Suprapubic skin (tissue), 4 donors: Measurements from ENCODE around the gene C22orf15. TPM values are rescaled to one million over a fixed set of nuclear protein-coding genes. Genes with fewer than 3 reads are reported as not detected.
A peak's percentile ranks its signal among the peaks of the same experiment; 100 is the strongest.

Source experiments
- DNase-seq, 2 donors: peaks; one replicate each; pipeline ENCODE4 v3.0.0-alpha.2; 2019; ENCODE audit warnings: low spot score in 2 of 2
- H3K27ac ChIP-seq: fragments of 200-600 bp; sonication (generic); one replicate; pipeline ENCODE4 v1.5.1; 2019
- H3K27me3 ChIP-seq: fragments of 200-600 bp; sonication (generic); one replicate; pipeline ENCODE4 v1.5.1; 2019
- H3K36me3 ChIP-seq: fragments of 200-600 bp; sonication (generic); one replicate; pipeline ENCODE4 v1.5.1; 2019
- H3K4me1 ChIP-seq: fragments of 200-600 bp; sonication (generic); one replicate; pipeline ENCODE4 v1.5.1; 2019
- H3K4me3 ChIP-seq: fragments of 200-600 bp; sonication (generic); one replicate; pipeline ENCODE4 v1.5.1; 2019; ENCODE audit warnings: mild to moderate bottlenecking
- H3K9me3 ChIP-seq: fragments of 200-600 bp; sonication (generic); one replicate; pipeline ENCODE4 v1.5.1; 2019
- CTCF ChIP-seq, 2 donors: fragments of 200-600 bp in 1 of 2; fragments of 450-650 bp in 1 of 2; sonication (generic) in 1 of 2; IDR thresholded peaks; one replicate each; pipeline ENCODE4 v1.5.1; 2016 to 2019; ENCODE audit warnings: antibody characterized with exemption in 2 of 2, mild to moderate bottlenecking in 1 of 2, moderate library complexity in 1 of 2
- EP300 ChIP-seq: sonication (generic); formaldehyde crosslinking; IDR thresholded peaks from one replicate; pipeline ENCODE4 v1.6.1; 2017; ENCODE audit warnings: antibody characterized with exemption
- POLR2A ChIP-seq, 2 donors: fragments of 450-650 bp; IDR thresholded peaks; one replicate each; pipeline ENCODE4 v1.6.1; 2017; ENCODE audit warnings: antibody characterized with exemption in 2 of 2, mild to moderate bottlenecking in 2 of 2, moderate library complexity in 2 of 2
- POLR2AphosphoS5 ChIP-seq, 3 donors: sonication (generic); formaldehyde crosslinking; IDR thresholded peaks; one replicate each; pipeline ENCODE4 v1.6.1; 2017; ENCODE audit warnings: antibody characterized with exemption in 3 of 3
- WGBS: methylation state at CpG from one replicate; pipeline ENCODE4 v1.1.5; 2018; 5-methylcytosine and 5-hydroxymethylcytosine counted together
- total RNA-seq, 4 donors: library from RNA; depleted of rRNA; stranded (reverse); fragments of >200 nt; gene quantifications; one replicate each; pipeline ENCODE4 v1.1.0, GENCODE V29; 2016

C22orf15 gene
- not detected for total RNA-seq

GRCh38 chr22:23762842-23763578 lies at the start of gene C22orf15:
TSS of gene C22orf15 (plus strand) at chr22:23762990. CDS start at chr22:23763307, 317 bp downstream.
- H3K27ac ChIP-seq, result no peak within 1 kb of the TSS
- 64% methylated on average over 22 of the region's 23 CpGs for WGBS
- peak within 1 kb of the TSS; percentile 19 for H3K4me3 ChIP-seq

DNA sequence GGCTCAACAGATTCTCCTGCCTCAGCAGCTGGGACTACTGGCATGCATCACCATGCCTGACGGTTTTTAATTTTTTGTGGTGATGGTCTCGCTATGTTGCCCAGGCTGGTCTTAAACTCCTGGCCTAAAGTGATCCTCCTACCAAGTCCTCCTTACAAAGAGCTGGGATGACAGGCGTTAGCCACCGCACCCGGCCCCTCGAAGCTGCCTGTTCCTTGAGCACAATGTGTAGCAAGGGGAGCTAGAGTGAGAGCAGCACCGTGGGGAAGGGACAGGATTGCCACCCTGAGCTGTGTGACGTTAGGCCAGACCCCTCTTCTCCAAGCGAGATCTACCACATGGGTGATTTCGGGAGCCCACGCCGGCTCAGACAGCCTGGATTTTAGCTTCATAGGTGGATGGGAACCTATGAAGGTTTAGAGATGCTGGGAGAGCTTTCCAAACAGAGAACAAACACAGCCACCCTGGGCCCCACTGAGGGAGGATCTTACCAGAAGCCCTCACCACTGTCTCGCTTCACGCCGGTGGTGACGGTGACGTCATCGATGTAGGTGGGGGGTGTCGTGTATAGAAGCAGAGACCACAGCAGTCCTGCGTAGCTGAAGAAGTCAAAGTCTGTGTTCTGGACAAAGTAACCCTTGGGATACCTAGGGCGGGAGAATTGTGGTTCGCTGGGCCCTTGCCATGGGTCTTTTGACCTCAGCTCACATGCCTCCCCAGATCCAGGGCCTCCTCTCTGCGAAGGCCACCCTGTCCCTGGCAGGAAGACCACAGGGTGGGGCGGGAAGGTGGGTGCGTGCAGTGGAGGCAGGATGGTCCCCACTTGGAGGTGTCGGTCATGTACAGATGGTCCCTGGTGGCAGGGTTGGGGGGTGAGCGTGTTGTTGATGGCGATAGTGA lies 48.8 kb upstream of the C22orf15 start:
- DNase-seq, result no peak
- Histone ChIP-seq H3K9me3 (no peaks in the 10 kb centered on the region), H3K36me3 (peaks cover 56% of the 10 kb centered on the region), H3K27me3 (no peaks in the 10 kb centered on the region), H3K27ac (no peak overlapping the region), H3K4me1 (peaks cover 15% of the 10 kb centered on the region), H3K4me3 (no peak overlapping the region)
- no peak for TF ChIP-seq CTCF (IDR thresholded peaks at IDR 0.05)
- no peak for TF ChIP-seq POLR2AphosphoS5 (IDR thresholded peaks at IDR 0.05)
- TF ChIP-seq EP300, result no peak
- WGBS, result 93% methylated on average over 22 of the region's 28 CpGs

More at GRCh38 chr22:23762842-23763578, at the start of gene C22orf15:
- Histone ChIP-seq H3K9me3 (no peaks in the 10 kb centered on the region), H3K27me3 (no peaks in the 10 kb centered on the region), H3K36me3 (peaks cover 2% of the 10 kb centered on the region), H3K4me1 (peaks cover 37% of the 10 kb centered on the region)
- TF ChIP-seq EP300 (no peak), POLR2AphosphoS5 (IDR thresholded peaks at IDR 0.05) (no peak), CTCF (IDR thresholded peaks at IDR 0.05) (no peak), POLR2A (IDR thresholded peaks at IDR 0.05) (no peak)
- DNase-seq, result no peak

DNA sequence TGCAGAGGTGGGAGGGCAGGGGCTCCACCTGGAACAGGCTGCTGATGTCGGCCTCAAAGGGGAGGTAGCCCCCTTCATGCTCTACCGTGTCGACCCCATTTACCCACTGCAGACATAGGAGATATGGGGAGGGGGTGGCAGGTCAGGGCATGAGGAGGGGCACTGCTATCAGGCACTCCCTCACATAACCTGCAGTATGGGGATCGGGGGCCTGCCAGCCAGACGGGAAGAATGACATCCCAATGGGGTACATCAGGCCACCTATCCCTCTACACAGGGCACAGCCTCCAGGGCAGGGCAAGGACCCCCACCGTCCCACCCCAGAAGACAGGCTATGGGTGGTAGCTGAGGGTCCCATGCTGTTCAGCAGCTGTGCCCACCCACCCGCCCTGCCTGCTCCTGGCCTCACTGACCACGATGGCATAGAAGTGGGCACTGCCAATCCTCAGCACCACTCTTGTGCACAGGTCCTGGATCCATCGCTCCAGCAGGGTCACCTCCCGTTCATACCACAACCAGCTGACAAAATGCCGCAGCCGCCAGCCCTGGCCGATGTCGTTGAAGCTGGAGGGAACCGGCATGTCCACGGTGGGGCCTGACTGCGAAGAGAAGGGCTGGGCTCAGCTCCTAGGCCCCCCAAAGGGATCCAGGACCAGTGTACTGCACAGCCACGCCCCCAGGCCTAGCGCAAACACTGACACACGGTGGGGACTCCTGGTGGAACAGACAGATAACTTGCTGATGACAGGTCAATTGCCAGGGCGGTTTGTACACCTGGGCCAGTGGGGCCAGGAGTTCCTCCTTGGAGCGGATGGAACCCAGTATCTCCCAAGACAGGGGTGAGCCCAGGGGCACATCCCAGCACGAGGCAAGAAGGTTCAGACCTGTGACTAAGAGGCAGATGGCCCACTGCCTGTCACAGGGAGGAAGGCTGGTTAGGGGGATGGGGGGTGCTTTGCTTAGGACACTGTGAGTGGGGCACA lies 47.9 kb upstream of the C22orf15 start:
- Histone ChIP-seq H3K27ac (no peak overlapping the region), H3K27me3 (no peaks in the 10 kb centered on the region), H3K4me3 (no peak overlapping the region), H3K36me3 (peaks cover 47% of the 10 kb centered on the region), H3K4me1 (peaks cover 15% of the 10 kb centered on the region), H3K9me3 (no peaks in the 10 kb centered on the region)
- DNase-seq, result no peak
- TF ChIP-seq EP300 (no peak), CTCF (IDR thresholded peaks at IDR 0.05) (no peak), POLR2A (IDR thresholded peaks at IDR 0.05) (no peak), POLR2AphosphoS5 (IDR thresholded peaks at IDR 0.05) (no peak)
- 92% methylated on average over 2 of the region's 23 CpGs for WGBS

DNA sequence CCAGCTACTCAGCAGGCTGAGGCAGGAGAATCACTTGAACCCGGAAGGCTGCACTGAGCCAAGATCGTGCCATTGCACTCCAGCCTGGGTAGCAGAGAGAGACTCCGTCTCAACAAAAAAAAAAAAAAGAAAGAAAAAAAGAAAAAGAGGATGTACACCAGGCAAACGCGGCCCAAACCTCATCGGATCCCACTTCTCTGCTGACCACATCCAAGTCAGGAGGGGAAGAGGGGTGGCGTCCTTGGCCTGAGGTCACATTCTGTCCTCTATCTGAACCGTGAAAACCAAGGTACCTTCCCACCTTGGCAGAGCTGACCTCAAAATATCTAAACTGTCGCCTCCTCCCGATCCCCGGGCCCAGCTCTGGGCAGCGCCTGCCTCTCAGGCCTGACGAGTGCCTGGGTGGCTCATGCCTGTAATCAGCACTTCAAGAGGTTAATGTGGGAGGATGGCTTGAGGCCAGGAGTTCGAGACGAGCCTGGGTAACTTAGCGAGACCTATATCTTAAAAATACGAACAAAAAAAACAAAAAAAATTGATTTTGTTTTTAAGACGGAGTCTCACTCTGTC lies 46.9 kb upstream of the C22orf15 start:
- peaks cover 37% of the 10 kb centered on the region for H3K36me3 ChIP-seq
- TF ChIP-seq POLR2AphosphoS5 (IDR thresholded peaks at IDR 0.05) (no peak), EP300 (no peak), POLR2A (IDR thresholded peaks at IDR 0.05) (no peak), CTCF (IDR thresholded peaks at IDR 0.05) (no peak)
- DNase-seq, result no peak
- peaks cover 15% of the 10 kb centered on the region for H3K4me1 ChIP-seq
- H3K9me3 ChIP-seq, result no peaks in the 10 kb centered on the region
- H3K27me3 ChIP-seq, result no peaks in the 10 kb centered on the region
- no peak overlapping the region for H3K27ac ChIP-seq
- WGBS, result 79% methylated on average over 18 of the region's 18 CpGs
- H3K4me3 ChIP-seq, result peak overlapping the region; percentile 79
